HG02981 (cell line): ENCODE measurements around the gene EXOC8.
"Not testable (repeated sequence)": the region's sequence is repeated elsewhere in the genome, so short reads cannot be mapped to it uniquely, and the experiment has no call there.

Experiments used
- ATAC-seq: cut with Tn5 transposase; IDR thresholded peaks from one replicate; pipeline ENCODE4 v1.9.1; 2021; ENCODE audit warnings: mild to moderate bottlenecking, moderate library complexity; ENCODE audit not compliant: unreplicated experiment

Gene EXOC8

GRCh38 chr1:231354330-231355020 lies 16.8 kb upstream of the EXOC8 start:
- ATAC-seq, result no peak

DNA sequence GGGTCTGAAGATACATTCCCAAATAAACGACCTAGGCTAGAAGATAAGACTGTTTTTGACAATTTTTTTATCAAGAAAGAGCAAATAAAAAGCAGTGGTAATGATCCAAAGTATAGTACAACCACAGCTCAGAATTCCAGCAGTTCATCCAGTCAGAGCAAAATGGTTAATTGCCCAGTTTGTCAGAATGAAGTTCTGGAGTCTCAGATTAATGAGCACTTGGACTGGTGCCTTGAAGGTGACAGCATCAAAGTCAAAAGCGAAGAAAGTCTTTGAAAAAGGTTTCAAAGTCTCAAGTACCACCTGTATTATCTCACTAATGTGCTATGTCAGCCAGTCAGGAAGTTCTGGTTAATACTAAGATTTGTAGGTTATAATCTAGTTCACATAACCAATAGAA lies 15.4 kb upstream of the EXOC8 start:
- no peak for ATAC-seq

DNA sequence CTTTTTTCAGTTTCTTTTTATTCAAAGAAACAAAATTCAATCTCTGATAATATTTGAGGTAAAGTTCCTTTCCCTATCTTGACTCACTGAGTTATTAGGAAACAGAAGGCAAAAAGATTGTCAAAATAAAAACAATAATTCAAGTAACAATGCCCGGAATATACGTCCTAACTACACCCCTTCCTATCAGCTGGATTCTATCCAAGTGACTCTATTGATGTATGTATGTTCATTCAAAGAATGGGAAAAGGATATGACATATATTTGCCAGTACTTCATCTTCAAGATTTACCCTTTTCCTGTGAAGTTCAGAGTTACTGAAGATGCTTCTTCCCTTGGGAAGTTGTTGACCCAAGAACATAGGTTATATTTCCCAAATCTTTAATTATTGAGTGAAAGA lies 14.2 kb upstream of the EXOC8 start:
- ATAC-seq, result no peak

DNA sequence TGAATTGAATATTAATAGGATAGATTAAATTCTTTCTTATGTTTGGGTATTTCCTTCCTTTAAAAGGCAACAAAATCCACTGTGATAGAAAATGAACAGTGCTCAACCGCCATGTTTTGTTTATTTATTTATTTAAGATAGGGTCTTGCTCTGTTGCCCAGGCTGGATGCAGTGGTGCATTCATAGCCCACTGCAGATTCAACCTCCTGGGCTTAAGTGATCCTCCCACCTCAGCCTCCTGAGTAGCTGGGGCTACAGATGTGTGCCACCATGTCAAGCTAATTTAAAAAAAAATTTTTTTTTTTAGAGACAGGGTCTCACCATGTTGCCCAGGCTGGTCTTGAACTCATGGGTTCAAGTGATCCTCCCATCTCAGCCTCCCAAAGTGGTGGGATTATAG lies 11.2 kb upstream of the EXOC8 start:
- ATAC-seq, result not testable (repeated sequence)

DNA sequence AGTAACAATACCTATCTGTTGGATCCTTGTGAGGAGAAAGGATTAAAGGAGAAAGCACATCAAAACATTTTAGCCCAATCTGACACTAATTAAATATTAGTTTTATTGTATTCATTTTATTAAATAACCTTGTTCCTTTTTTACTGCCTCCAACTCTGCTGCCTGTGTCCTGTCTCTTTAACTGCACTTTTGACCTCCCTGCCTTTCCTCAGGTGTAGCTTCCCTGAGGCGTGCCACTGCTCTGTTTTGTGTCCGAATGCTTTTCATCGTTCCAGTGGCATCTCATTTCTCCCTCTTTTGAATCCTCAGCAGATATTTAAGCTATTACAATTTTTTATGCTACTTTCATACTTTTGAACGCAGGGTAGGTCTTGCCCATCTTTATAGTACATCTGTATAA lies 10.8 kb upstream of the EXOC8 start:
- ATAC-seq, result no peak

DNA sequence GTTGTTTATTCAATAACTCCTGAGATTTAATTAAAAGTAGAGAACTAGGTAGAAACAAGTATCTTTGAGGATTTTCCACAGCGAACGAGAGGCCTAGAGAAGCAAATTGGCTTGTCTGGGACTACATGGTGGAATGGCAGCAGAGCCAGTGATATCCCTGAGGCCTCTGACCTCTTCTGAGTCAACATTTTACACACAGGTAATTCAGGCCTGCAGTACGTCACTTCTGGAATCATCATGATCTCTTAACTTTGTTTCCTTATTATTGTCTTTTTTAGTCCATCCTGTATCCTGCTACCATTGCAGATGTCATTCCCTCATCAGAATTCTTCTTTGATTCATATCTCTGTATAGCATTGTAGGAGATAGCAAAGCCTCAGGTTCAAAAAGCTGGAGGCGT lies 10.3 kb upstream of the EXOC8 start:
- ATAC-seq, result no peak

DNA sequence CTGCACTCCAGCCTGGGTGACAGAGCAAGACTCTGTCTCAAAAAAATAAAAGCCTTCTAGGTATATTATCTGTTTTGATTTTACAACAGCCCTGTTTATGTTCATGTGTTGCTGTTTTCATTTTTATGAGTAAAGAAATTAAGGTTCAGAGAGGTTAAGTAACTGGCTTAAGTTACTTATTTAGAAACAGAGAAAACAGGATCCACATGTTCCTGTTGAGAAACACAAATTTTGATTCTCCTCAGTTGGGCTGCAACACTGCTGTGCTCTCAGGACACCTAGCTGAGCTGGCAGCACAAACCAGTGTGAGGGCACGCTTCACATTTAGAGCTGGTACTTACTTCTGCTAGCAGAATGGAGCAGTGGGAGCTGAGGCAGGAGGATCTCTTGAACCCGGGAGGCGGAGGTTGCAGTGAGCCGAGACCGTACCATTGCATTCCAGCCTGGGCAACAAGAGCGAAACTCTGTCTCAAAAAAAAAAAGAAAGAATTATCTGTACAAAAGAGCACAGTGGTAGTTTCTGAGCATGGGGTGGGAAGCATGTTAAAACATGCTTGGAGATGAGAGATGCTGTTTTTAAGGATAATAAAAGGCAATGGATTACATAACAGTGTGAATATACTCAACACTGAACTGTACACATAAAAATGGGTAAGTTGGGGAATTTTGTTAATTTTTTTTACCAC lies 2.8 kb upstream of the EXOC8 start:
- ATAC-seq, result no peak

DNA sequence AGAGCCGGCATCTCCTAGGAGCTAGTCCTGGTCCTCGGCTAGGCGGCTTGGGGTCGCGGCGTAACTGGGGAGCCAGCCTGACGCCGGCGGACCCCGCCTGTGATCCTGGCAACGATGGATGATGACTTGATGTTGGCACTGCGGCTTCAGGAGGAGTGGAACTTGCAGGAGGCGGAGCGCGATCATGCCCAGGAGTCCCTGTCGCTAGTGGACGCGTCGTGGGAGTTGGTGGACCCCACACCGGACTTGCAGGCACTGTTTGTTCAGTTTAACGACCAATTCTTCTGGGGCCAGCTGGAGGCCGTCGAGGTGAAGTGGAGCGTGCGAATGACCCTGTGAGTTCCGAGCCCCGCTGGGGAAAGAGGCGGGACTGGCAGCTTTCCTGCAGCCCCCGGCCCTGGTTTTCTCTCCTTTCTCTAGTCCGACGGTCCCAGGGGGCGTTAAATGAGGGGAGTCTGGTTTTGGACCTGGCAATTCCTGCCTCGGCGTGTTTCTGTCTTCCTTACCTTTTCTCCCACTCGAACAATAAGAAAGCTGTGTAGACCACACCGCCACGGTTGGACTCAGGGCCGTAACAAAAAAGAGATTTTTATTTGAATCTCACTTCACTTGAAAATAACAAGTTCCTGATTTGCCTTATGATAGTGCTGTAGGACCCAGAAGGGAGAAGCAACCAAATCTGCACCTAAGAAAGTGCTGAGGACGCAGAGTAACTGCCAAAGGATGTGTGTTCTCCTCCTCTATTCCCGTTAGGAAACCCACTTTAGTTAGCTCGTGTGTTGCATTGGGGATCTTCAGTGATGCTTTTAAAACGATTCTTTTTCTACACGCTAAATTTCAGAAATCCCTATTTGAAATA lies 847 bp upstream of the EXOC8 start, which contains the start of gene SPRTN:
TSS of gene SPRTN (plus strand) at position 24 of the 859 bp plus-strand sequence. CDS start at position 115, 91 bp downstream.
- ATAC-seq, result peak; percentile 2

DNA sequence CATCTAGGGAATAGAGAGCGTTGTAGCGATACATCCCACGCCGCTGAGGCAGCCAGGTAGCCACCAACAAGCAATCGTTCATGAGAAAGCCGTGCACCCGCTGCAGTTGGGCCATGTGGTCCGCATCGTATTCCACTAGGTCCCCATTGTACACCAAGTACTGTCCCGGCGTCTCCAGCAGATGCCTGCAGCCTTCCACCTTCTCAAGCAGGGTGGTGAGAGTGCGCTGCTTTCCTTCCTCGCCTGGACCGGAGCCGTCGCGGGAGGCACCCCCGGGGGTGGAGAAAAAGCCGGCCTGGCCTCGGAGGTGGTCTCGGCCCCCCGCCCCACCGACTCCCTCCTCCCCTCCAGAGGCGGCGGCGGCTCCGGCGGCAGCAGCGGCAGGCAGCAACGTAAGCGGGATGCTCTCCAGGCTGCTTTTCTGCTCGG lies 595 bp downstream of the EXOC8 start:
- peak; percentile 8 for ATAC-seq

- no peak for ATAC-seq
Observed at GRCh38 chr1:231335663-231336602, 1.7 kb downstream of the EXOC8 start.

DNA sequence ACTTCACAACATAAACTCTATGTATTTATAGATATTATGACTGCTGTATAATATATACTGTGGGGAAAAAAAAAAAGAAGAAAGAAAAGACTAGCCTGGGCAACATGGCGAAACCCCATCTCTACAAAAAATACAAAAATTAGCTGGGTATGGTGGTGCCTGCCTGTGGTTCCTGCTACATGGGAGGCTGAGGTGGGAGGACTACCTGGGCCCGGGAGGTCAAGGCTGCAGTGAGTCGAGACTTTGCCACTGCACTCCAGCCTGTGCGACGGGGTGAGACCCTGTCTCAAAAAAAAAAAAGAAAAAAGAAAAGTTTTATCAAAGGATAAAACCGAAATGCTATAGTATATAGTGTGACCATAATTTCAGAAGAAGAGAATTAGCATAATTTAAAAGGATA lies 2.7 kb downstream of the EXOC8 start:
- ATAC-seq, result no peak

DNA sequence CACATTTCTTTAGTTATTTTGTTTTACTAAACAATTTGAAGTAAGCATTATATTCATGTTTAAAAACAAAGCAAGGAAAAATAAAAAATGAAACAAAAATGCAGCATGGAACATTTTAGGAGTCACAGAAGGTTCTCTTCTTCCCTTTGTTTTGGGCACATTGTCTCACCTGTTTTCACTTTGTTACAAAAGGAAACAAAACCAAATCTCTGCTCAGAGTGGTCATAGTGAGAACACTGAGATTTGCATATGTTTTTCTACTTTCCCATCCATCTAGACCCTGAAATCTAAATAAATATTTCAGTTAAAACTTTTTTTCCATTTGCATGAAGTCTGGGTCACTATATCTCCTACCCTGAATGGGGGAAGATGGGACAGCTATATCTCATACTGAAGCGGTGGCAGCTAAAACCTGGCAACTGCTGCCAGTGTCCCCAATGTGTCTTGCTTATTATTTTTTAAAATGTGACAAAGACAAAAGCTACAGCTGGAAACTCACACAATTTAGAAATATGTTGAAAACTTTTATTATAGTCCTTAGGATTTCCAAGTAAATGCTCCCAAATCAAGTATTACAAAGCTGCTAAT lies 3.5 kb downstream of the EXOC8 start:
- no peak for ATAC-seq

- no peak for ATAC-seq
Observed at GRCh38 chr1:231332761-231333160, 4.9 kb downstream of the EXOC8 start.

DNA sequence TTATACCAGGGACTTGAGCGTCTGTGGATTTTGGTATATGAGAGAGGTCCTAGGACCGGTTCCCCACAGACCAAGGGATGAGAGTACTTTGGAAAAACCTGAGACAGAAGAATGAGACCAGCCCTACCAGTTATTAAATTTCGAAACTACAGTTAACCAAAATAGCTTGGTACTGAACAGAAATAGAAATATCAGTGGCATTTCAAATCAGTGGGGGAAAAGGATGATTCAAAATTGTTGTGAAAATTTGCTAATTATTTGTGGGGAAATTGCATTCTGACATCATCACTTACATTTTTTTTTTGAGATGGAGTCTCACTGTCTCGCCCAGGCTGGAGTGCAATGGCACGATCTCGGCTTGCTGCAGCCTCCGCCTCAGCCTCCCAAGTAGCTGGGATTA lies 8.2 kb downstream of the EXOC8 start:
- ATAC-seq, result no peak

GRCh38 chr1:231327617-231328016 lies 10.0 kb downstream of the EXOC8 start:
- ATAC-seq, result no peak

DNA sequence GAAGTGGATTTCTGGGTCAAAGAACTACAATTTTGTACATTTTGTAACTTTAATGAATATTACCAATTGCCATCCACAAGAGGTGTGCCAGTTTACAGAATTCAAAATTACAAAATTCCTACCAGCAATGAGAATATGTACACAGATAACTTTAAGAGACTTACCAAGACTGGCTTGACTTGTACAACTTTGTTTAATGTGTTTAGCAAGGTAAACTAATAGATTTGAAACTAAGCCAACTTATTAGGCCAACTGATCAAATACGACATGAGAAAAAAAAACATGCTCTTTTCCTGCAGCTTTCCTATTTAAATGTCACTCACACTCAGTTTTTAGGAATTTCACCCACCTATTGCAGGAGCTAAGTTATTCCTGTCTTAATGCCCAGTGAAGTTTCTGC lies 11.4 kb downstream of the EXOC8 start:
- ATAC-seq, result no peak

DNA sequence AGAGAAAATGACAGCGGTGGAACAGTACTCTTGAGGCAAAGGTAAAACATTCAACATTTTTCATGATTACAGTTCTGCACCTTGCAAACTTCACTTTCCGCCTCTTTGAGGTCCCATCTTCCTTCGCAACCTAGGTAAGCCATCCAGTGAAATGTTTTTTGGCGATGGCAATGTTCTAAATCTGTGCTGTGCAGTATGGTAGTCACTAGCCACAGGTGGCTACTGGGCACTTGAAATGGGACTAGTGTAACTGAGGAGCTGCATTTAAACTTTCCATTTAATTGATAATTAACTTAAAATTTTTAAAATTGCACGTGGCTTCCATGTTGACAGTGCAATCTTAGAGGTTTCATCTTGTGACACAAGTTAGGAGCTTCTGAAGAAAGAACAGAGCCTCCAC lies 13.0 kb downstream of the EXOC8 start:
- ATAC-seq, result no peak

DNA sequence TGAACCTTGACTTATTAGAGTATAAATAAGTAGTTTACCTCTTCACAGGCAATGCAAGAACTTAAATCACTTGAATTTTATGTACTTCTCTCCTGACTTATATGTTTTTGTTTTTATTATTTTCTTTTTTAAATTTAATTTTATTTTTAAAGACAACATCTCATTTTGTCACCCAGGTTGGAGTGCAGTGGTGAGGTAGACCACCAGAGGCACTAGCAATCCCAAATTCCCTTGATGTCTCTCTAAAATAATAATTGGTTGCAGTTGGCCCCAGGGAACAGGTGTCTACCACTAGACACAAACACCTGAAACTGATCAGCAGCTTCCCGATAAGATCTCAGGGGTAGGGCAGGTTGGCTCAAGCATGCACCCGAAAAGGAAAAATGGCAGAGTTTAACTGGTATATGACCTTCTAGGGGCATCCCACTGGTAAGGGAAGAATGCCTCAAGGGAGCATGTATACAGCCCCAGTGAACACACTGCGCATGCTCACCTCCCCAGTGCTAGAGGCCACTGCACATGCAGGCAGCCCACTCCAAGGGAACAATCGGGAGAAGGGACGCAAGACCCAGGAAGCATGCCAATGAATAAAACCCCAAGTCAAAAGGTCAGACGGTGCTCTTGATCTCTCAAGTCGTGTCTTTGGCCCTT lies 14.6 kb downstream of the EXOC8 start:
- ATAC-seq, result no peak

DNA sequence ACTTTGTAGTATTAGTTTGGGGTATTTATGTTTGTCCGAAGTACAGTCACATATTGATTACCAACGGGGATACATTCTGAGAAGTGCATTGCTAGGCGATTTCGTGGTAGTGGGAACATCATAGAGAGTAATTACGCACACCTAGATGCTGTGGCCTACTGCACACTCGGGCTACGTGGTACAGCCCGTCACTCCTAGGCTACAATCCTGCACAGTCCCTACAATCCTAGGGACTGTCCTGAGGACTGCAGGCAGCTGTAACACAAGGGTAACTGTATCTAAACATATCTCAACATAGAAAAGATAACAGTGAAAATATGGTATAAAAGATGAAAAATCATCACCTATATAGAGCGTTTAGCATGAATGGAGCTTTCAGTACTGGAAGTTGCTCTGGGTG lies 18.6 kb downstream of the EXOC8 start:
- ATAC-seq, result no peak

DNA sequence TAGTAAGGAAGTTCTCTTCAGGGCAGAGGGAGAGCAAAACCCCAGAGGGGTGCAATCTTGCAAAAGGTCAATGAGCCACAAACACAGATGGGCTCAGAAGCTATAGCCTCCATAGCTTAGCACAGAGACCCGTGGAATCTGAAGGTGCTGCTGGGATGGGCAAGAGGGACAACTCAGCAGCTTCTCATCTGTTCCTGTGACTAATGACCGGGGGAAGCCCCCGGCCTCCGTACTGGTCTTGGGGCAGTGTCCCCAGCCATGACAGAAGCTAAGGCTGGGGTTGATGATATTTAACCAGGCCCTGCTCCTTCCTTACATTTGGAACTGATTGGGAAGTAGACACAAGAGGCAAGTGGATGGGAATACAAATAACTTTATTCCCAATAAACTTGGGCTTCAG lies 19.1 kb downstream of the EXOC8 start:
- ATAC-seq, result no peak
